Duodenal mucosa (tissue), 2 donors: Measurements from ENCODE around the gene ROBO1.

Experiments
- H3K27ac ChIP-seq: one replicate; pipeline ENCODE4 v1.7.0; 2013; ENCODE audit warnings: low read depth, low read length
- H3K27me3 ChIP-seq, 2 donors: one replicate each; pipeline ENCODE4 v1.7.0; 2013; ENCODE audit warnings: low read length in 2 of 2, control low read depth in 1 of 2; ENCODE audit not compliant: insufficient read depth in 2 of 2, control insufficient read depth in 1 of 2
- H3K36me3 ChIP-seq, 2 donors: one replicate each; pipeline ENCODE4 v1.7.0; 2013; ENCODE audit warnings: low read length in 2 of 2, control low read depth in 1 of 2; ENCODE audit not compliant: insufficient read depth in 2 of 2, control insufficient read depth in 1 of 2
- H3K4me1 ChIP-seq, 2 donors: one replicate each; pipeline ENCODE4 v1.7.0; 2013; ENCODE audit warnings: low read length in 2 of 2, control low read depth in 1 of 2; ENCODE audit not compliant: insufficient read depth in 2 of 2, control insufficient read depth in 1 of 2
- H3K4me3 ChIP-seq, 2 donors: one replicate each; pipeline ENCODE4 v1.7.0; 2013; ENCODE audit warnings: low read length in 2 of 2, low read depth in 1 of 2
- H3K9ac ChIP-seq, 2 donors: one replicate each; pipeline ENCODE4 v1.7.0; 2013; ENCODE audit warnings: low read length in 2 of 2, low read depth in 1 of 2
- H3K9me3 ChIP-seq, 2 donors: one replicate each; pipeline ENCODE4 v1.7.0; 2013; ENCODE audit warnings: low read length in 2 of 2, control low read depth in 1 of 2; ENCODE audit not compliant: control insufficient read depth in 1 of 2

The ROBO1 gene

DNA sequence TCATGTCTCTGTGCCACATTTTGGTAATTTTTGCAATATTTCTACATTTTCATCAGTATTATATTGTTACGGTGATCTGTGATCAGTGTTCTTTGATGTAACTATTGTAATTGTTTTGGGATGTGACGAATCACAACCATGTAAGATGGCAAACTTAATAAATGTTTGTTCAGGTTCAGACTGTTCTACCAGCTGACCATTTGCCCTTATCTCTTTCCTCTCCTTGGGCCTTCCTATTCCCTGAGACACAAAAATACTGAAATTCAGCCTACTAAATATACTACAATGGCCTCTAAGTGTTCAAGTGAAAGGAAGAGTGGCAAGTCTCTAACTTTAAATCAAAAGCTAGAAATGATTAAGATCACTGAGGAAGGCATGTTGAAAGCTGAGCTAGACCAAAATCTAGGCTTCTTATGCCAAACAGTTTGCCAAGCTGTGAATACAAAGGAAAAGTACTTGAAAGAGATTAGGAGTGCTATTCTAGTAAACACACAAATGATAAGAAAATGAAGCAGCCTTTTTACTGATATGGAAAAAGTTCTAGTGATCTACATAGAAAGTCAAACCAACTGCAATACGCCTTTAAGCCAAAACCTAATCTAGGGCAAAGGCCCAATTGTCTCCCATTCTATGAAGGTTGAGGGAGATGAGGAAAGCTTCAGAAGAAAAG is 952.8 kb downstream of the ROBO1 start:
- Histone ChIP-seq H3K9ac (no peak overlapping the region), H3K4me3 (no peak overlapping the region), H3K4me1 (no peaks in the 10 kb centered on the region), H3K27ac (no peak overlapping the region), H3K9me3 (no peaks in the 10 kb centered on the region), H3K27me3 (no peaks in the 10 kb centered on the region), H3K36me3 (no peaks in the 10 kb centered on the region)

DNA sequence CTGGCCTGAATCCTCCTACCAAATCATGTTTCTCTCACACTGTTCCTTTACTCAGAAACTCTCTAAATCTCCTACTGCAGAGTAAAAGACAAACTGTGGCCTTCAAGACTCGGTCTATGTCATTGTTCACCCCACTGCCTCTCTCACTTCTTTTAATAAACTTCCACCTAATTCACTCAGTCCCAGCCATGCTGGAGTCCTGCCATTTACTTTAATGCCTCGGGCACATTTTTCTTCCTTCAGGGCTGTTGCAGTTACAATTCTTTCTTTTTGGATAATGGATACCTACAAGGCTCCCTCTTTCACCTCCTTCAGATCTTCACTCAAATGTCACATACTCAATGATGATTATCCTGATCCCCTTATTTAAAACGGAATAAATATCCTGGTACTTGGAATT is 955.6 kb downstream of the ROBO1 start:
- Histone ChIP-seq H3K9me3 (no peaks in the 10 kb centered on the region), H3K36me3 (no peaks in the 10 kb centered on the region), H3K27ac (no peak overlapping the region), H3K27me3 (no peaks in the 10 kb centered on the region), H3K4me1 (no peaks in the 10 kb centered on the region), H3K4me3 (no peak overlapping the region), H3K9ac (no peak overlapping the region)

DNA sequence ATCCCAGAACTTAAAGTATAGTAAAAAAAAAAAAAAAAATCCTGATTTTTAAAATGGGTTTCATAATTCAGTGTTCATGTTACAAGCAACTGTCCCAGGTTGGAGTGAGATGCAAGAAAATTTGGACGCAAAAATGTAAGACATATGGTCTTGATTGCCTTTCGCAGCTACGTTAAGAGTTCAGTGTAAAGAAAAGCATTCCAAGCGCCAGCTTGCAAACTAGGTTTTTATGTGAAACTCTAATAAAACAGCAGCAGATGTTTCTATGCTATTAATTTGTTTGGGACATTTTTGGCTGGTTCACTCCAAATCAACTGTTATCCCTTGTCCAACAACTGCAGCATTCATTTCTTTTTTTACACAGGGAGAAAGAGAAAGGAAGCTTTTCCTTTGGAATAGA is 957.8 kb downstream of the ROBO1 start:
- Histone ChIP-seq H3K27ac (no peak overlapping the region), H3K9me3 (no peaks in the 10 kb centered on the region), H3K9ac (no peak overlapping the region), H3K4me1 (no peaks in the 10 kb centered on the region), H3K4me3 (no peak overlapping the region), H3K27me3 (no peaks in the 10 kb centered on the region), H3K36me3 (no peaks in the 10 kb centered on the region)

DNA sequence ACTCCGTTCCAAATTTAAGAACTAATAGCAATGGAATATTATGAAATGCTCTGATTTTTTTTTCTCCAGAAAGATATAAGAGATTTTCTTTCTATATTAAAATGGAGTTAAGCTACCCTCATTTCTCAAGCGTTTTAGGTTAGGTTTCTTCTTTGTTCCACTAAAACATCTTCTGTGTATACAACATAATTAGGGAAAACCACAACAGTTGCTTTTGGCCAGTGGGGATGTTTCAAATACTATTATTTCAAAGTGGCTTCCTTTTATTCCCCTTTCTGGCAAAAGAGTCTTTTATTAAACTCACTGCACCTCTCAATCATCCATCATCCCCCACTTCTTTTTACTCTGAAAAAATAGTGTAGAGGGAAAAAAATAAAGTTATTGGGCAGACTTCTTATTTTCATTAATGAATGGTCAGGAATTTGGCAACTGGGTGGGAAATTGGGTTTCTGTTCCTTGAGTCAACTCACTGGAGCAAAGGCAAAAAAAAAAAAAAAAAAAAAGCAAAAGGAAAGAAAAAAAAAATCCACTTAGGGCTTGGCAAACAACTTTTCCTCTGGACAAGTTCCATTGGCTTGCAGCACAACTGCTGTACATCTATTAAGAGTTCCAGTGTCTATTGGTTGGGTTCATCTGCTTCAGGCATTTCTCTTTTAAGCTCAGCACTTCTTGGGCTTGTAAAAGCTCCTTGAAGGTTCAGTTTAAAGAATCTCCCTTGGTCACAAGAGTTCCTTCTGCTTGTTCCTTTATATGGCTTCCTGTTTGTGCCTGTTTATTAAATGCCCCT is 963.4 kb downstream of the ROBO1 start:
- Histone ChIP-seq H3K27ac (no peak overlapping the region), H3K36me3 (no peaks in the 10 kb centered on the region), H3K9me3 (no peaks in the 10 kb centered on the region), H3K9ac (no peak overlapping the region), H3K4me3 (no peak overlapping the region), H3K4me1 (no peaks in the 10 kb centered on the region), H3K27me3 (no peaks in the 10 kb centered on the region)

DNA sequence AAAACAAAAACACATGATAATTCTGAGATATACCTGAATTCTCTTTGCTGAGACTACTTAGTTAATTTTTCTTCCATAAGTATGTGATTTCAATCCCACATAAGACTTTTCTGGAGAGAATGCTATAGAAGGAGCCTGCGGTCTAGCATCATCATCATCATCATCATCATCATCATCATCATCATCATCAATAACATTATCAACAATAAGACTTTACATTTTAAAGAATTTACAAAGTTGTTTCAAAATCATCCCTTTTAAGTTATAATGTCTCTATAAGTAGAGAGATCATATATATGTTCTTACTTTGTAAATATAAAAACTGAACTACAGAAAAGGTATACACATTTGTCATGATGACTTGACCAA is 965.3 kb downstream of the ROBO1 start:
- no peaks in the 10 kb centered on the region for H3K4me1 ChIP-seq
- H3K36me3 ChIP-seq = no peaks in the 10 kb centered on the region
- no peaks in the 10 kb centered on the region for H3K9me3 ChIP-seq
- no peaks in the 10 kb centered on the region for H3K27me3 ChIP-seq
- H3K4me3 ChIP-seq = no peak overlapping the region
- no peak overlapping the region for H3K9ac ChIP-seq
- H3K27ac ChIP-seq = no peak overlapping the region

DNA sequence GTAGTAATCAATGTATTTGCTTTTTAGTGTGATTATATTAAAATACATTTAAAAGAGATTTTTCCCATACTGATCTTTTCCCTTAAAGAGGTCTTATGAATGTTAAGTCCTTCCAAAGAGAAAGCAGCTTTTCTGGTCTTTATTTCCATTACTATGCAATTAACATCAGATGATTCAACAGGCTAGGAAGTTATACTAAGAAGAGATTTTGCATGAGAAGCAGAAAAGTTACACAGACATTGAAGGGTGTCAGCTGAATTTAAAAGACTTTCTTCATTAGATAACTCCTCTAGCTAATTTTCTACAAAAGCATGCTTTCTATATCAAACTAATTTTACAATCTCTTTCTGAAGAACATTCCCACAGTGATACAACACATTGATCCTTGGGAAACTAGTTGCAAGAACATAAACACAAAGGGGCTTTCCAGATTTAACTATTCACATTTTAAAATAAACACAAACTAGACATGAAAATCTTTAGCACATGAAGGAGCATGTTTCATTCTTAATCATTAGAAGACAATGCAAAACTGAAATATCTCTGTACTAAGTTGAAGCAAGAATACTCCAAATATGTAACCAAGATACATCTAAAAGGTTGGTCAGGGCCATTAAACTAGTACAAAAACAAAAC is 965.8 kb downstream of the ROBO1 start:
- Histone ChIP-seq H3K27me3 (no peaks in the 10 kb centered on the region), H3K4me3 (no peak overlapping the region), H3K27ac (no peak overlapping the region), H3K9ac (no peak overlapping the region), H3K36me3 (no peaks in the 10 kb centered on the region), H3K9me3 (no peaks in the 10 kb centered on the region), H3K4me1 (no peaks in the 10 kb centered on the region)

DNA sequence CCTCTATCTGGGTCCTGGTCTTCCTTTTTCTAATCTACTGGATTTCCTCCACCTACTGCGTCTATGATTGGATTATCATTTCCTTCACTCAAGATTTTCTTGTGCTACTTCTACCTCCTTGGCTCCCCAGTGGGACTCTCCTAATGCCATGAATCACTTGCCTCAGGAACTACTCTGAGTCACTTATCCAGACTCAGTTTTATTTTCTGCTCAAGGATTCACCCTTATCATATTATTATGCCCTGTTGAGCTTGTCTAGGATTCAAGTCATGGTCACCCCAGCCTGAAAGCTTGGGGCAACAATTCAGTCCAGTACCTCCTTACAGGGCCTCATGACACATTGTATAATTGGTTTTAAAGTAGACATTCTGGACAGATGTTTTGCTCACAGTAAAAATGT is 968.1 kb downstream of the ROBO1 start:
- Histone ChIP-seq H3K36me3 (no peaks in the 10 kb centered on the region), H3K9me3 (no peaks in the 10 kb centered on the region), H3K4me3 (no peak overlapping the region), H3K9ac (no peak overlapping the region), H3K27ac (no peak overlapping the region), H3K4me1 (no peaks in the 10 kb centered on the region), H3K27me3 (no peaks in the 10 kb centered on the region)

DNA sequence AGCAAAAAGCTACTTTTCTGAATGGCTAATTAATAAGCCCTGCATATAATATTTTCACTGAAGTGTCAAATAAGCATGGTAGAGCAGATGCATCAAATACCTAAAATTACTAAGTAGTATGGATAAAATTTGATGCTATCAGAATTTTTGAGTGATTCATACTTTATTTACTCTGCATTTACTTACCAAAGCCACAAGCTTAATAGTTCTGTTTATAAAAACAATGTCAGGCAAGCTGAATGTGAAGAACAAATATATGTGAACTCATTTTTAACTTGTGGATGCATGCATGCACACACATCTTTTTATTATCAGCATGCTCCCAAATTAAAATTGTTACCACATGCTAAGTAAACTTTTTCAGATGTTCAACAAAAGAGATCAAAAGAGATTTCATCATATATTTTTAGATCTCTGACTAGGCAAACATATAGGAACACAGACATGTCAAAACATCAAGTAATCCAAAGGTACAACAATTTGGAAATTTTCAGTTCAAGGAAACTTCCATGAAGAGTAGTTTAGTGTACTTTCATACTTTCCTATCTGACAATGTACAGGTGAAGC is 969.4 kb downstream of the ROBO1 start:
- Histone ChIP-seq H3K36me3 (no peaks in the 10 kb centered on the region), H3K4me1 (no peaks in the 10 kb centered on the region), H3K4me3 (no peak overlapping the region), H3K27ac (no peak overlapping the region), H3K9me3 (no peaks in the 10 kb centered on the region), H3K27me3 (no peaks in the 10 kb centered on the region), H3K9ac (no peak overlapping the region)

DNA sequence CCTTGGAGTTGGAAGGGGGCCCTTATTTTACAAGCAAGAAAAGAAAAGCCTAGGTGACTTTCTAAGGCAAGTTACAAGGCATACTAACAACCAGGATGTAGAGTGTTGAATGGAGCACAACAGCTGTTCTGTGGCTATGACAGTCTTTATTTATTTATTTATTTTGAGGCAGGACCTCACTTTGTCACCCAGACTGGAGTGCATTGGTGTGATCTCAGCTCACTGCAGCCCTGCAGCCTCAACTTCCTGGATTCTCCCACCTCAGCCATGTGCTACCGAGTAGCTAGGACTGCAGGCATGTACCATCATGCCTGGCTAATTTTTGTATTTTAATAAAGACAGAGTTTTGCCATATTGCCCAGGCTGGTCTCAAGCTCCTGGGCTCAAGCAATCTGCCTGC is 973.4 kb downstream of the ROBO1 start:
- Histone ChIP-seq H3K27ac (no peak overlapping the region), H3K9me3 (no peaks in the 10 kb centered on the region), H3K4me1 (no peaks in the 10 kb centered on the region), H3K27me3 (no peaks in the 10 kb centered on the region), H3K4me3 (no peak overlapping the region), H3K9ac (no peak overlapping the region), H3K36me3 (no peaks in the 10 kb centered on the region)

DNA sequence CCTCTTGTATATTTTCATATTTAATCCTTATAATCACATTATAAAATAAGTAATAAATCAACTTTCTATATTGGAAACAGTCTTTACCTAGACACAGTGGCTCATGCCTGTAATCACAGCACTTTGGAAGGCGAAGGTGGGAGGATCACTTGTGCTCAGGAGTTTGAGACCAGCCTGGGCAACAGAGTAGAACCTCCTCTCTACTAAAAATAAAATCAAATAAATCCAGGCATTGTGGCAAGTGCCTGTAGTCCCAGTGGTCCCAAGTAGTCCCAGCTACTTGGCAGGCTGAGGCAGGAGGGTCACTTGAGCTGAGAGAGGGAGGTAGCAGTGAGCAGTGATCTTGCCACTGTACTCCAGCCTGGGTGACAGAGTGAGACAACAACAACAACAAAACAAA is 975.1 kb downstream of the ROBO1 start:
- no peak overlapping the region for H3K4me3 ChIP-seq
- H3K36me3 ChIP-seq = no peaks in the 10 kb centered on the region
- no peak overlapping the region for H3K27ac ChIP-seq

More for the DNA sequence above, 975.1 kb downstream of the ROBO1 start:
- Histone ChIP-seq H3K27me3 (no peaks in the 10 kb centered on the region), H3K9me3 (no peaks in the 10 kb centered on the region), H3K9ac (no peak overlapping the region), H3K4me1 (no peaks in the 10 kb centered on the region)
